ENCODE data around the gene CASP12. TPM values are rescaled to one million over a fixed set of nuclear protein-coding genes. Genes with fewer than 3 reads are reported as not detected.

Gene CASP12
- total RNA-seq (2011; cell fraction: chromatin; rRNA removed; ENCODE audit: low replicate concordance) = not detected in 2 replicates
- total RNA-seq (2011; cell fraction: nucleolus; rRNA removed) = not detected in 2 replicates
- not detected in 2 replicates for total RNA-seq (2011; cell fraction: nucleoplasm; rRNA removed)
- total RNA-seq (2014; rRNA removed) (not detected in 2 replicates), total RNA-seq (2014; rRNA removed; fragmentation: Illumina TruSeq; extraction: Trizol) (not detected in 2 replicates), total RNA-seq (2015; rRNA removed; fragmentation: Illumina TruSeq; extraction: Trizol) (not detected in 2 replicates), total RNA-seq (2021) (not detected in 2 replicates), polyA plus RNA-seq (2011; rRNA removed) (not detected in 2 replicates), polyA plus RNA-seq (2014; fragmentation: Illumina TruSeq; extraction: Trizol) (not detected in 2 replicates), polyA plus RNA-seq (2014; fragmentation: Nextera tagmentation; extraction: Ambion mirVana) (not detected), polyA plus RNA-seq (2014; rRNA removed) (not detected in 2 replicates), polyA minus RNA-seq (2011; rRNA and poly(A)+ RNA removed) (not detected in 2 replicates), Bru-seq, nascent RNA (not detected), BruChase-seq, experiment 1, labeled RNA remaining after a 2-hour chase (not detected), BruChase-seq, experiment 2, labeled RNA remaining after a 6-hour chase (not detected)
- polyA plus RNA-seq (2011; cell fraction: cytosol; rRNA removed) = not detected in 2 replicates
- not detected in 2 replicates for polyA plus RNA-seq (2011; cell fraction: nucleus; rRNA removed)
- polyA plus RNA-seq (2012) = not detected in 2 replicates
- not detected in 2 replicates for polyA minus RNA-seq (2011; cell fraction: cytosol; rRNA and poly(A)+ RNA removed)
- polyA minus RNA-seq (2011; cell fraction: nucleus; rRNA and poly(A)+ RNA removed) = not detected in 2 replicates
- long read RNA-seq, experiment 1 = 0 reads
- long read RNA-seq, experiment 2 = 0 reads
- long read RNA-seq, experiment 3 = 0 reads

GRCh38 chr11:104897891-104898684 lies at the start of gene CASP12:
Gene CASP12 (minus strand): TSS chr11:104898460.
- Histone ChIP-seq H3K4me1 (replicated peaks in 1 of 2; ENCODE audit: control insufficient read depth in 2 of 2, insufficient read depth in 2 of 2, low read length in 2 of 2) (no peaks in the 10 kb centered on the region), H3K9me3 (replicated peaks; ENCODE audit: control insufficient read depth, insufficient read depth, low read depth, low read length) (no peaks in the 10 kb centered on the region), H3K9ac (ENCODE audit: insufficient read depth in 1 of 2, low read depth in 2 of 2, low read length in 2 of 2) (no peak within 1 kb of the TSS), H3K27ac (ENCODE audit: extremely low read depth, low read depth, low read length) (no peak within 1 kb of the TSS), H3K36me3 (ENCODE audit: control insufficient read depth, insufficient read depth, low read length) (no peaks in the 10 kb centered on the region), H3K4me2 (ENCODE audit: insufficient read depth, low read length) (no peak within 1 kb of the TSS), H2AFZ (ENCODE audit: low read depth, low read length) (no peak within 1 kb of the TSS), H3K79me2 (ENCODE audit: control insufficient read depth, insufficient read depth, low read length) (no peaks in the 10 kb centered on the region), H3K27me3 (ENCODE audit: control insufficient read depth in 2 of 2, insufficient read depth in 2 of 2, low read length in 2 of 2) (no peaks in the 10 kb centered on the region), H4K20me1 (replicated peaks; ENCODE audit: control insufficient read depth, insufficient read depth, low read length) (no peaks in the 10 kb centered on the region), H3K9me1 (ENCODE audit: control insufficient read depth, insufficient read depth, low read length) (no peaks in the 10 kb centered on the region), H3K4me3 (no peak within 1 kb of the TSS)
- ChIA-PET POLR2A (no interaction called here), CTCF (ENCODE audit: low intra/inter-chr PET ratio) (no interaction called here)
- no peak for ATAC-seq
- DNase-seq (ENCODE audit: extremely low read depth in 1 of 4, low spot score in 3 of 4) = no peak
- no TSS peak for BruUV-seq (replicated peaks)
- 2% methylated on average over 9 of the region's 9 CpGs for WGBS (ENCODE audit: insufficient coverage, low coverage, missing lambda C conversion rate)
- in situ Hi-C loops (cut with MboI) (no loop called here), intact Hi-C loops (cut with micrococcal nuclease) (no loop called here)
- FAIRE-seq = no peak
- TF ChIP-seq RBM14 (IDR thresholded peaks at IDR 0.05; ENCODE audit: borderline replicate concordance, insufficient read depth, low read depth, low read length) (no peak), ATF6 (CRISPR knock-in tag; IDR thresholded peaks at IDR 0.05) (no peak), NR4A1 (CRISPR knock-in tag; IDR thresholded peaks at IDR 0.05) (no peak), NR4A1 (tag; IDR thresholded peaks at IDR 0.05) (no peak), BCLAF1 (IDR thresholded peaks at IDR 0.05; ENCODE audit: borderline replicate concordance in 1 of 2, control insufficient read depth in 1 of 2, low read depth in 2 of 2, low read length in 1 of 2) (no peak), PHF8 (IDR thresholded peaks at IDR 0.05; ENCODE audit: borderline replicate concordance, low read length) (no peak), LARP7 (IDR thresholded peaks at IDR 0.05) (no peak), PHF21A (IDR thresholded peaks at IDR 0.05; ENCODE audit: borderline replicate concordance, low read depth) (no peak), FOXA1 (IDR thresholded peaks at IDR 0.05; ENCODE audit: borderline replicate concordance) (no peak), ZNF696 (CRISPR knock-in tag; conservative IDR thresholded peaks at IDR 0.05) (no peak), MCM5 (IDR thresholded peaks at IDR 0.05; ENCODE audit: low read depth) (no peak)
